ENCODE measurements around the gene SULT1C4. TPM values are rescaled to one million over a fixed set of nuclear protein-coding genes. Genes with fewer than 3 reads are reported as not detected.

SULT1C4 gene
- total and polyA plus RNA-seq, 7 donors = 0.52 to 4.2 (median 0.97) TPM

- DNase-seq (no peak), ATAC-seq (no peak)
- no peak for TF ChIP-seq CTCF (IDR thresholded peaks at IDR 0.05)
- no peak overlapping the region for H3K4me3 ChIP-seq
- 86 to 90% (median 86%) methylated on average over 5 of the region's 5 CpGs for WGBS, 3 donors
- intact Hi-C loops (cut with DNase I) = no loop called here
- no peaks in the 10 kb centered on the region for H3K36me3 ChIP-seq (ENCODE audit: insufficient read depth in 1 of 2, low read depth in 1 of 2)
- no peaks in the 10 kb centered on the region for H3K9me3 ChIP-seq
- H3K27me3 ChIP-seq (ENCODE audit: insufficient read depth in 3 of 3, low read length in 2 of 3) = no peaks in the 10 kb centered on the region
- H3K4me1 ChIP-seq = no peaks in the 10 kb centered on the region
- H3K27ac ChIP-seq = no peak overlapping the region
Observed at GRCh38 chr2:108384662-108385393, 7.1 kb downstream of the SULT1C4 start.

GRCh38 chr2:108385411-108386071 is 7.8 kb downstream of the SULT1C4 start:
- H3K27ac ChIP-seq = no peak overlapping the region
- H3K4me3 ChIP-seq = no peak overlapping the region
- no peak for DNase-seq
- no peaks in the 10 kb centered on the region for H3K36me3 ChIP-seq (ENCODE audit: insufficient read depth in 1 of 2, low read depth in 1 of 2)
- no peaks in the 10 kb centered on the region for H3K4me1 ChIP-seq
- WGBS, 3 donors = 86 to 89% (median 88%) methylated on average over 5 of the region's 5 CpGs
- no peaks in the 10 kb centered on the region for H3K9me3 ChIP-seq
- TF ChIP-seq CTCF (IDR thresholded peaks at IDR 0.05) = no peak
- no peak for ATAC-seq
- no peaks in the 10 kb centered on the region for H3K27me3 ChIP-seq (ENCODE audit: insufficient read depth in 3 of 3, low read length in 2 of 3)
- intact Hi-C loops (cut with DNase I) = no loop called here

- WGBS, 3 donors = 74 to 86% (median 86%) methylated on average over 9 of the region's 9 CpGs
- Histone ChIP-seq H3K27me3 (ENCODE audit: insufficient read depth in 3 of 3, low read length in 2 of 3) (no peaks in the 10 kb centered on the region), H3K9me3 (peaks cover 6% of the 10 kb centered on the region), H3K27ac (no peak overlapping the region), H3K36me3 (ENCODE audit: insufficient read depth in 1 of 2, low read depth in 1 of 2) (no peaks in the 10 kb centered on the region), H3K4me3 (no peak overlapping the region), H3K4me1 (no peaks in the 10 kb centered on the region)
- DNase-seq = no peak
- no peak for TF ChIP-seq CTCF (IDR thresholded peaks at IDR 0.05)
- ATAC-seq = no peak
- intact Hi-C loops (cut with DNase I) = no loop called here
Observed at GRCh38 chr2:108388045-108388444, 10.3 kb downstream of the SULT1C4 start.

- no peak for TF ChIP-seq CTCF (IDR thresholded peaks at IDR 0.05)
- Histone ChIP-seq H3K9me3 (peaks cover 11% of the 10 kb centered on the region), H3K27me3 (ENCODE audit: insufficient read depth in 3 of 3, low read length in 2 of 3) (no peaks in the 10 kb centered on the region), H3K36me3 (ENCODE audit: insufficient read depth in 1 of 2, low read depth in 1 of 2) (no peaks in the 10 kb centered on the region), H3K4me1 (no peaks in the 10 kb centered on the region), H3K27ac (no peak overlapping the region), H3K4me3 (no peak overlapping the region)
- intact Hi-C loops (cut with DNase I) = no loop called here
- WGBS, 3 donors = 85 to 87% (median 85%) methylated on average over 2 of the region's 2 CpGs
- DNase-seq (no peak), ATAC-seq (no peak)
Observed at GRCh38 chr2:108390340-108390739, 12.6 kb downstream of the SULT1C4 start.

Measured in psoas muscle (tissue), 8 donors.